HepG2 (cell line): Measurements from ENCODE around the gene PCDHGB1. TPM values are rescaled to one million over a fixed set of nuclear protein-coding genes. Genes with fewer than 3 reads are reported as not detected.

Experiments
- ATAC-seq: fragments of 200-7000 bp; cut with Tn5 transposase; 3 replicates; pipeline ENCODE4 v1.9.1; 2020; ENCODE audit warnings: mild to moderate bottlenecking, moderate library complexity
- Bru-seq: library from RNA; stranded (reverse); fragments of 400-500 nt; gene quantifications from one replicate; lab custom pipeline; 2021; lab: Mats Ljungman, UMichigan
- BruChase-seq, 2 experiments: library from RNA; stranded (reverse); fragments of 400-500 nt; gene quantifications; one replicate each; lab custom pipeline; 2021; lab: Mats Ljungman, UMichigan
- BruUV-seq: library from RNA; stranded (reverse); fragments of 400-500 nt; replicated peaks from 2 replicates; lab custom pipeline; 2021; lab: Mats Ljungman, UMichigan
- CTCF ChIA-PET: fragments of 300-600 bp; formaldehyde crosslinking; extraction: SDS; loops from one replicate; lab custom pipeline; 2021; ENCODE audit warnings: low total read pairs, inconsistent platforms, low intra/inter-chr PET ratio; lab: Yijun Ruan, JAX
- POLR2A ChIA-PET: fragments of 350-600 bp; sonication (Branson Sonifier 250); formaldehyde crosslinking; loops from one replicate; lab custom pipeline; 2020; ENCODE audit warnings: antibody characterized with exemption, inconsistent platforms; lab: Yijun Ruan, JAX
- DNase-seq: peaks from one replicate; pipeline ENCODE4 v3.0.0-alpha.2; 2015; ENCODE audit warnings: low spot score
- FAIRE-seq: peaks from 3 replicates; lab custom pipeline; 2011; peaks lifted over from hg19 to GRCh38; lab: Jason Lieb, UNC
- H2AFZ ChIP-seq: one replicate; pipeline ENCODE4 v1.6.1; 2011; ENCODE audit warnings: low read length, inconsistent platforms
- H3K27ac ChIP-seq: fragments of 300-600 bp; 3 replicates; pipeline ENCODE4 v1.8.0; 2011; ENCODE audit warnings: mixed run types, mild to moderate bottlenecking, mixed read lengths, low read length, inconsistent platforms; ENCODE audit not compliant: insufficient read depth; ENCODE audit errors: extremely low read length
- H3K27me3 ChIP-seq, 2 experiments: fragments of 200-600 bp in 1 of 2; 2 replicates in 1 of 2; 3 replicates in 1 of 2; pipeline versions ENCODE4 v1.6.0 to v1.8.0; 2011; ENCODE audit warnings: low read length in 2 of 2, mild to moderate bottlenecking in 2 of 2, moderate library complexity in 2 of 2, inconsistent platforms in 1 of 2; ENCODE audit not compliant: insufficient read depth in 2 of 2, control insufficient read depth in 1 of 2
- H3K36me3 ChIP-seq, 2 experiments: fragments of 200-600 bp in 1 of 2; replicated peaks in 1 of 2; 2 replicates in 1 of 2; 3 replicates in 1 of 2; pipeline versions ENCODE4 v1.5.1 to v1.8.0; 2011; ENCODE audit warnings: low read length in 2 of 2, inconsistent platforms in 1 of 2; ENCODE audit not compliant: insufficient read depth in 2 of 2, control insufficient read depth in 1 of 2
- H3K4me1 ChIP-seq: 2 replicates; pipeline ENCODE4 v1.5.1; 2012; ENCODE audit warnings: low read length, inconsistent platforms; ENCODE audit not compliant: insufficient read depth
- H3K4me2 ChIP-seq: 2 replicates; pipeline ENCODE4 v1.6.0; 2011; ENCODE audit warnings: low read depth, low read length, inconsistent platforms
- H3K4me3 ChIP-seq, 3 experiments: fragments of 200-600 bp in 1 of 3; sonication (generic), shearing (Covaris generic) in 1 of 3; replicated peaks in 1 of 3; 2 replicates each; pipeline ENCODE4 v1.5.1; 2011 to 2016; ENCODE audit warnings: low read length in 3 of 3, inconsistent platforms in 2 of 3, low read depth in 2 of 3, mild to moderate bottlenecking in 2 of 3, control low read depth in 1 of 3, mixed read lengths in 1 of 3; ENCODE audit not compliant: insufficient read depth in 1 of 3
- H3K79me2 ChIP-seq: one replicate; pipeline ENCODE4 v1.6.1; 2011; ENCODE audit warnings: low read length, inconsistent platforms; ENCODE audit not compliant: insufficient read depth
- H3K9ac ChIP-seq: 2 replicates; pipeline ENCODE4 v1.6.0; 2011; ENCODE audit warnings: mild to moderate bottlenecking, low read depth, low read length, inconsistent platforms; ENCODE audit not compliant: insufficient read depth
- H3K9me3 ChIP-seq: 2 replicates; pipeline ENCODE4 v1.5.1; 2012; ENCODE audit warnings: mild to moderate bottlenecking, low read length
- H4K20me1 ChIP-seq: 2 replicates; pipeline ENCODE4 v1.6.0; 2011; ENCODE audit warnings: inconsistent platforms, mild to moderate bottlenecking, low read length, moderate library complexity; ENCODE audit not compliant: insufficient read depth
- CENPT ChIP-seq: sonication (generic); formaldehyde crosslinking; IDR thresholded peaks from 2 replicates; pipeline ENCODE4 v1.8.0; 2022; ENCODE audit warnings: low read depth, mild to moderate bottlenecking, moderate library complexity, missing genetic modification reagents
- ERF ChIP-seq: IDR thresholded peaks from 2 replicates; pipeline ENCODE4 v1.6.1; 2018; ENCODE audit warnings: missing biosample characterization, missing genetic modification reagents
- KAT8 ChIP-seq: IDR thresholded peaks from 2 replicates; pipeline ENCODE4 v1.6.1; 2016; ENCODE audit warnings: missing genetic modification reagents, missing compliant biosample characterization
- KDM2A ChIP-seq: sonication (generic); formaldehyde crosslinking; IDR thresholded peaks from 2 replicates; pipeline ENCODE4 v1.4.0; 2020; ENCODE audit warnings: low read depth, missing genetic modification reagents, borderline replicate concordance
- PRMT3 ChIP-seq: sonication (generic); formaldehyde crosslinking; IDR thresholded peaks from 2 replicates; pipeline ENCODE4 v1.8.1; 2022; ENCODE audit warnings: low read depth, mild to moderate bottlenecking, moderate library complexity, missing genetic modification reagents, borderline replicate concordance
- RAD21 ChIP-seq: fragments of 450-650 bp; formaldehyde crosslinking; IDR thresholded peaks from 2 replicates; pipeline ENCODE4 v1.5.0; 2020; ENCODE audit warnings: mild to moderate bottlenecking
- SAP130 ChIP-seq: IDR thresholded peaks from 2 replicates; pipeline ENCODE4 v1.6.1; 2016; ENCODE audit warnings: low read depth
- SP140L ChIP-seq: sonication (generic); formaldehyde crosslinking; IDR thresholded peaks from 2 replicates; pipeline ENCODE4 v1.4.0; 2020; ENCODE audit warnings: missing genetic modification reagents, borderline replicate concordance
- WGBS: methylation state at CpG from one replicate; pipeline ENCODE4 v1.1.6; 2017; ENCODE audit warnings: low lambda C conversion rate; 5-methylcytosine and 5-hydroxymethylcytosine counted together
- in situ Hi-C: cut with HindIII; loops from 2 replicates; pipeline ENCODE4 v1.10.0; 2017; ENCODE audit warnings: low pct_unique_long_range_greater_than_20kb; ENCODE audit not compliant: extremely low pct_ligation_motif_present
- intact Hi-C: fragments of 100-400 bp; cut with micrococcal nuclease; formaldehyde crosslinking; loops from one replicate; pipeline ENCODE4 v1.10.0; 2022; ENCODE audit not compliant: unreplicated experiment
- long read RNA-seq, 2 experiments: library from RNA in 1 of 2; library from polyadenylated mRNA in 1 of 2; stranded (forward) in 1 of 2; unstranded in 1 of 2; transcript quantifications; one replicate each; pipeline ENCODE4 v2.0.0, GENCODE V29; 2019 to 2022
- polyA minus RNA-seq, 3 experiments: library from RNA; depleted of rRNA, polyadenylated mRNA; stranded (reverse); fragments of >200 nt; gene quantifications; 2 replicates each; pipeline ENCODE4 v1.2.3, GENCODE V29; 2011; ENCODE audit warnings: low replicate concordance in 1 of 3
- polyA plus RNA-seq, 8 experiments: library from polyadenylated mRNA; depleted of rRNA in 3 of 8; stranded (reverse) in 7 of 8; unstranded in 1 of 8; fragments of >200 nt; fragmentation: Illumina TruSeq in 4 of 8; extraction: Trizol in 4 of 8; gene quantifications; 2 replicates each; pipeline versions ENCODE4 v1.2.1 to v1.2.3, GENCODE V29; 2011 to 2016; ENCODE audit warnings: low read depth in 4 of 8, missing spikeins in 1 of 8, mixed read lengths in 1 of 8; ENCODE audit not compliant: insufficient read depth in 1 of 8
- total RNA-seq, 5 experiments: library from RNA; depleted of rRNA; stranded (reverse); fragments of >200 nt; fragmentation: Illumina TruSeq; extraction: Trizol; gene quantifications; 2 replicates each; pipeline ENCODE4 v1.2.3, GENCODE V29; 2016; ENCODE audit warnings: low read depth in 1 of 5
- TF ChIP-seq, protein P1 (sequence below): sonication (generic); formaldehyde crosslinking; IDR thresholded peaks from 2 replicates; pipeline ENCODE4 v1.4.0; 2020; ENCODE audit warnings: missing genetic modification reagents
- TF ChIP-seq, protein P2 (sequence below): sonication (generic); formaldehyde crosslinking; IDR thresholded peaks from 2 replicates; pipeline ENCODE4 v1.5.0; 2020; ENCODE audit warnings: mild to moderate bottlenecking, missing genetic modification reagents, borderline replicate concordance

Gene PCDHGB1
- 0.95 and 2.6 TPM in 2 replicates for total RNA-seq (2016; rRNA removed; fragmentation: Illumina TruSeq; extraction: Trizol)
- 0.20 TPM in 1 of 2 replicates, not detected in the other for total RNA-seq (2016; cell fraction: cytosol; rRNA removed; fragmentation: Illumina TruSeq; extraction: Trizol; ENCODE audit: low read depth)
- 0.52 and 2.1 TPM in 2 replicates for total RNA-seq (2016; cell fraction: insoluble cytoplasmic fraction; rRNA removed; fragmentation: Illumina TruSeq; extraction: Trizol)
- total RNA-seq (2016; cell fraction: membrane; rRNA removed; fragmentation: Illumina TruSeq; extraction: Trizol) = 0.24 and 0.25 TPM in 2 replicates
- total RNA-seq (2016; cell fraction: nucleus; rRNA removed; fragmentation: Illumina TruSeq; extraction: Trizol) = 4.1 and 4.7 TPM in 2 replicates
- 0.95 and 1.0 TPM in 2 replicates for polyA plus RNA-seq (2011; rRNA removed)
- polyA plus RNA-seq (2011; cell fraction: cytosol; rRNA removed) = 0.38 and 0.39 TPM in 2 replicates
- 1.5 and 1.8 TPM in 2 replicates for polyA plus RNA-seq (2011; cell fraction: nucleus; rRNA removed)
- 0.60 and 1.1 TPM in 2 replicates for polyA plus RNA-seq (2012)
- 0.05 TPM in 1 of 2 replicates, not detected in the other for polyA plus RNA-seq (2016; cell fraction: cytosol; fragmentation: Illumina TruSeq; extraction: Trizol; ENCODE audit: low read depth)
- 0.51 and 0.62 TPM in 2 replicates for polyA plus RNA-seq (2016; cell fraction: insoluble cytoplasmic fraction; fragmentation: Illumina TruSeq; extraction: Trizol; ENCODE audit: low read depth)
- polyA plus RNA-seq (2016; cell fraction: membrane; fragmentation: Illumina TruSeq; extraction: Trizol; ENCODE audit: low read depth) = not detected in 2 replicates
- polyA plus RNA-seq (2016; cell fraction: nucleus; fragmentation: Illumina TruSeq; extraction: Trizol; ENCODE audit: insufficient read depth, low read depth) = 1.3 and 2.0 TPM in 2 replicates
- polyA minus RNA-seq (2011; rRNA and poly(A)+ RNA removed; ENCODE audit: low replicate concordance) = 0.14 and 3.6 TPM in 2 replicates
- 0.35 and 1.6 TPM in 2 replicates for polyA minus RNA-seq (2011; cell fraction: cytosol; rRNA and poly(A)+ RNA removed)
- 8.9 and 10.6 TPM in 2 replicates for polyA minus RNA-seq (2011; cell fraction: nucleus; rRNA and poly(A)+ RNA removed)
- Bru-seq, nascent RNA = percentile 51 among the genes with signal in this experiment
- BruChase-seq, experiment 1, labeled RNA remaining after a 6-hour chase = percentile 69 among the genes with signal in this experiment
- percentile 58 among the genes with signal in this experiment for BruChase-seq, experiment 2, labeled RNA remaining after a 2-hour chase
- long read RNA-seq, experiment 1 = 0 reads
- long read RNA-seq, experiment 2, partial matches to known transcripts = 0 of 1 reads
- long read RNA-seq, experiment 2, other reads (novel, unspliced or antisense) = 0 of 1 reads

DNA sequence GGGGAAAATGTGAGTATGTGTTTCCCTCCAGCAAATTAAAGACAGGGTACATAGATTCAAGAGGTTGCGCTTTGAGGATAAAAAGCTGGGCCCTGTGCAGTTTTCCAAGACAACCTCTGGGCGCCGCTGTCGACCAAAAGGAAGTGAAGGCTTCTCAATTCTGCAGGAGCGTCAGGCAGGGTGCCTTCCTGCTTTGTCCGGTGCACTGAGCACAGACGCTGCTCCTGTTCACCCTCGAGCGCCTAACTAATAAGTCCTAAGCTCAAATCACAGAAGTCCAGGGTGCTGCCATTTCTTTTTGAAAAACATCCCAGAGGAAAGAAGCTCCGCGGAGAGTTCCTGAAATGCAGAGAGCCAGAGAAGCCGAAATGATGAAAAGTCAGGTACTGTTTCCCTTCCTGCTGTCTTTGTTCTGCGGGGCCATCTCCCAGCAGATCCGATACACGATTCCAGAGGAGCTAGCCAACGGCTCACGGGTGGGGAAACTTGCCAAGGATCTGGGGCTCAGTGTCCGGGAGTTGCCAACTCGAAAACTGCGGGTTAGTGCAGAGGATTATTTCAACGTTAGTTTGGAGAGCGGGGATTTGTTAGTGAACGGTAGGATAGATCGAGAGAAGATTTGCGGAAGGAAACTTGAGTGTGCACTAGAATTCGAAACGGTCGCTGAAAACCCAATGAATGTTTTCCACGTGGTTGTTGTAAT, at the start of gene PCDHGB1:
Gene PCDHGB1 (plus strand): TSS at position 183 of the 703 bp plus-strand sequence. CDS start 162 bp downstream, at position 345.
- peak; percentile 98 for ATAC-seq
- H3K79me2 ChIP-seq = no peaks in the 10 kb centered on the region
- FAIRE-seq = peak; percentile 77
- H3K4me2 ChIP-seq = peak within 1 kb of the TSS; percentile 81
- H3K27me3 ChIP-seq = no peaks in the 10 kb centered on the region; a peak in 1 of 5 replicates
- WGBS = 22% methylated on average over 26 of the region's 29 CpGs
- no peaks in the 10 kb centered on the region for H3K36me3 ChIP-seq
- H3K4me3 ChIP-seq = peak within 1 kb of the TSS; percentile 49 to 71 (median 61)
- intact Hi-C loops (loop anchor here (10.0 kb wide), 1 partner anchor 175 kb away; no protein-coding TSS in a partner anchor), in situ Hi-C loops (loop anchor here (10.0 kb wide), 1 partner anchor 175 kb away; no protein-coding TSS in a partner anchor)
- no peaks in the 10 kb centered on the region; the same call in 1 of the 2 replicates for H3K4me1 ChIP-seq
- no TSS peak for BruUV-seq
- H4K20me1 ChIP-seq = no peaks in the 10 kb centered on the region
- peaks cover 12% of the 10 kb centered on the region; the same call in 1 of the 2 replicates for H3K9me3 ChIP-seq
- peak within 1 kb of the TSS; percentile 93 for H2AFZ ChIP-seq
- CTCF ChIA-PET = interaction anchor here (0.9 to 1.4 kb wide), 5 partner anchors 162 to 214 kb away, joined by 4 to 9 read pairs (median 5); no protein-coding TSS in a partner anchor
- H3K27ac ChIP-seq = no peak within 1 kb of the TSS
- POLR2A ChIA-PET = interaction anchor here (0.6 to 0.9 kb wide), 3 partner anchors 30 to 214 kb away, joined by 3 to 4 read pairs (median 3); partner anchors contain the start of gene TAF7
- peak; percentile 75 for DNase-seq
- H3K9ac ChIP-seq = peak within 1 kb of the TSS; percentile 20; the same call in 1 of the 2 replicates
- TF ChIP-seq KDM2A (CRISPR knock-in tag) (peak; percentile 44; the same call in 1 of the 2 replicates), SP140L (no peak), CENPT (CRISPR knock-in tag) (no peak), PRMT3 (CRISPR knock-in tag) (no peak), SAP130 (CRISPR knock-in tag) (peak; percentile 47), ERF (CRISPR knock-in tag) (peak; percentile 44; the same call in 1 of the 2 replicates), RAD21 (CRISPR knock-in tag) (peak; percentile 67), KAT8 (CRISPR knock-in tag) (peak; percentile 64; the same call in 1 of the 2 replicates)
- TF ChIP-seq, protein P1, sequence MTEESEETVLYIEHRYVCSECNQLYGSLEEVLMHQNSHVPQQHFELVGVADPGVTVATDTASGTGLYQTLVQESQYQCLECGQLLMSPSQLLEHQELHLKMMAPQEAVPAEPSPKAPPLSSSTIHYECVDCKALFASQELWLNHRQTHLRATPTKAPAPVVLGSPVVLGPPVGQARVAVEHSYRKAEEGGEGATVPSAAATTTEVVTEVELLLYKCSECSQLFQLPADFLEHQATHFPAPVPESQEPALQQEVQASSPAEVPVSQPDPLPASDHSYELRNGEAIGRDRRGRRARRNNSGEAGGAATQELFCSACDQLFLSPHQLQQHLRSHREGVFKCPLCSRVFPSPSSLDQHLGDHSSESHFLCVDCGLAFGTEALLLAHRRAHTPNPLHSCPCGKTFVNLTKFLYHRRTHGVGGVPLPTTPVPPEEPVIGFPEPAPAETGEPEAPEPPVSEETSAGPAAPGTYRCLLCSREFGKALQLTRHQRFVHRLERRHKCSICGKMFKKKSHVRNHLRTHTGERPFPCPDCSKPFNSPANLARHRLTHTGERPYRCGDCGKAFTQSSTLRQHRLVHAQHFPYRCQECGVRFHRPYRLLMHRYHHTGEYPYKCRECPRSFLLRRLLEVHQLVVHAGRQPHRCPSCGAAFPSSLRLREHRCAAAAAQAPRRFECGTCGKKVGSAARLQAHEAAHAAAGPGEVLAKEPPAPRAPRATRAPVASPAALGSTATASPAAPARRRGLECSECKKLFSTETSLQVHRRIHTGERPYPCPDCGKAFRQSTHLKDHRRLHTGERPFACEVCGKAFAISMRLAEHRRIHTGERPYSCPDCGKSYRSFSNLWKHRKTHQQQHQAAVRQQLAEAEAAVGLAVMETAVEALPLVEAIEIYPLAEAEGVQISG (CRISPR knock-in tag) = peak; percentile 59
- TF ChIP-seq, protein P2, sequence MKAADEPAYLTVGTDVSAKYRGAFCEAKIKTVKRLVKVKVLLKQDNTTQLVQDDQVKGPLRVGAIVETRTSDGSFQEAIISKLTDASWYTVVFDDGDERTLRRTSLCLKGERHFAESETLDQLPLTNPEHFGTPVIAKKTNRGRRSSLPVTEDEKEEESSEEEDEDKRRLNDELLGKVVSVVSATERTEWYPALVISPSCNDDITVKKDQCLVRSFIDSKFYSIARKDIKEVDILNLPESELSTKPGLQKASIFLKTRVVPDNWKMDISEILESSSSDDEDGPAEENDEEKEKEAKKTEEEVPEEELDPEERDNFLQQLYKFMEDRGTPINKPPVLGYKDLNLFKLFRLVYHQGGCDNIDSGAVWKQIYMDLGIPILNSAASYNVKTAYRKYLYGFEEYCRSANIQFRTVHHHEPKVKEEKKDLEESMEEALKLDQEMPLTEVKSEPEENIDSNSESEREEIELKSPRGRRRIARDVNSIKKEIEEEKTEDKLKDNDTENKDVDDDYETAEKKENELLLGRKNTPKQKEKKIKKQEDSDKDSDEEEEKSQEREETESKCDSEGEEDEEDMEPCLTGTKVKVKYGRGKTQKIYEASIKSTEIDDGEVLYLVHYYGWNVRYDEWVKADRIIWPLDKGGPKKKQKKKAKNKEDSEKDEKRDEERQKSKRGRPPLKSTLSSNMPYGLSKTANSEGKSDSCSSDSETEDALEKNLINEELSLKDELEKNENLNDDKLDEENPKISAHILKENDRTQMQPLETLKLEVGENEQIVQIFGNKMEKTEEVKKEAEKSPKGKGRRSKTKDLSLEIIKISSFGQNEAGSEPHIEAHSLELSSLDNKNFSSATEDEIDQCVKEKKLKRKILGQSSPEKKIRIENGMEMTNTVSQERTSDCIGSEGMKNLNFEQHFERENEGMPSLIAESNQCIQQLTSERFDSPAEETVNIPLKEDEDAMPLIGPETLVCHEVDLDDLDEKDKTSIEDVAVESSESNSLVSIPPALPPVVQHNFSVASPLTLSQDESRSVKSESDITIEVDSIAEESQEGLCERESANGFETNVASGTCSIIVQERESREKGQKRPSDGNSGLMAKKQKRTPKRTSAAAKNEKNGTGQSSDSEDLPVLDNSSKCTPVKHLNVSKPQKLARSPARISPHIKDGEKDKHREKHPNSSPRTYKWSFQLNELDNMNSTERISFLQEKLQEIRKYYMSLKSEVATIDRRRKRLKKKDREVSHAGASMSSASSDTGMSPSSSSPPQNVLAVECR (CRISPR knock-in tag) = peak; percentile 35; the same call in 1 of the 2 replicates
